NCI-H82 (cell line): Measurements from ENCODE around the gene CLTCL1.
A peak's percentile ranks its signal among the peaks of the same experiment; 100 is the strongest.

Source experiments
- DNase-seq: peaks from one replicate; lab custom pipeline; 2025; lab: John Stamatoyannopoulos, UW

Gene CLTCL1

GRCh38 chr22:19195796-19196731, 95.5 kb downstream of the CLTCL1 start:
- DNase-seq: no peak

- DNase-seq: no peak
Observed at GRCh38 chr22:19194766-19195536, 96.6 kb downstream of the CLTCL1 start.

GRCh38 chr22:19193879-19194278, 97.6 kb downstream of the CLTCL1 start:
- no peak for DNase-seq

GRCh38 chr22:19187716-19188563, 103.6 kb downstream of the CLTCL1 start:
- DNase-seq: no peak

- no peak for DNase-seq
Observed at GRCh38 chr22:19184276-19184997, 107.1 kb downstream of the CLTCL1 start.

GRCh38 chr22:19183216-19183615, 108.3 kb downstream of the CLTCL1 start:
- no peak for DNase-seq

- DNase-seq: no peak
Observed at GRCh38 chr22:19182472-19183157, 108.9 kb downstream of the CLTCL1 start.

GRCh38 chr22:19181786-19182471, 109.6 kb downstream of the CLTCL1 start:
- no peak for DNase-seq

- DNase-seq: no peak
Observed at GRCh38 chr22:19180740-19181410, 110.6 kb downstream of the CLTCL1 start.

- DNase-seq: no peak
Observed at GRCh38 chr22:19180234-19180633, 111.3 kb downstream of the CLTCL1 start.

- peak; percentile 70 for DNase-seq
Observed at GRCh38 chr22:19179497-19180048, 111.9 kb downstream of the CLTCL1 start.

- DNase-seq: peak; percentile 88
Observed at GRCh38 chr22:19178657-19179496, 112.6 kb downstream of the CLTCL1 start, which contains the start of gene SLC25A1. TSS of gene SLC25A1 (minus strand) at chr22:19178736. CDS start at chr22:19178673, 63 bp downstream.

- DNase-seq: peak; percentile 75
Observed at GRCh38 chr22:19178065-19178656, 113.4 kb downstream of the CLTCL1 start.

GRCh38 chr22:19177164-19178064, 114.1 kb downstream of the CLTCL1 start:
- DNase-seq: peak; percentile 56

- DNase-seq: no peak
Observed at GRCh38 chr22:19176732-19177131, 114.8 kb downstream of the CLTCL1 start.

GRCh38 chr22:19176175-19176643, 115.3 kb downstream of the CLTCL1 start:
- DNase-seq: peak; percentile 45
